NCI-H2107 (cell line): ENCODE measurements around the gene ERVFRD-1.
"Not testable (repeated sequence)": the region's sequence is repeated elsewhere in the genome, so short reads cannot be mapped to it uniquely, and the experiment has no call there.

Experiments used
- DNase-seq: peaks from one replicate; lab custom pipeline; 2025; lab: John Stamatoyannopoulos, UW

The ERVFRD-1 gene

DNA sequence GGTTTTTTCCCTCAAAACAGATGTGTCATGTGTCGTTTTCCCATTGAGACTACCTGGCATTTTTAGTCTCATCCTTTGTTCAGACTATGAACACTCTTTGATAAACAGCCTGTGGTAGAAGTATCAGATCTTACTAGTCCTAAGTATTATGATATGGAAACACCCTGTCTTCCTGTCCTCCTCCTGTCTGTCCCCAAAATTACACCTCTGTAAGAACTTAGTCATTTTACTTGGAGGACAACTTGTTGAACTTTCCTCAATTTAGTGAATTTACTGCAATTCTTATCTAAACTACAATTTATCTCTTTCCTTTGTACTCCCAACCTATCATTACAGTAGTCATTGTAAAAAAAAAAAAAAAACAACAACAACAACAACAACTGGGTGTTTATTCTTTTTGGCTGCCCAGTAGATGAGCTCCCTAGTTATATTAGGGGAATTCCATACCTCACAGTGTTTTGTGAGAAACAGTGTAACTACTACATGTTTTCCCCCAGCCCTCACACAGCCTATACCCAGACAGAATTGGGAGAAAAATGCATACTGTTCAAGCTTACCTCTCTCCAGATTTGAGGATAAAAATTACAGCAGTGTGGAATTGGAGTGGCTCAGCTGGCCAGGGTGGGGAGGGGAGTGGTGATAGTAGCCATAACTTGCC, 18.5 kb upstream of the ERVFRD-1 start:
- DNase-seq: no peak

DNA sequence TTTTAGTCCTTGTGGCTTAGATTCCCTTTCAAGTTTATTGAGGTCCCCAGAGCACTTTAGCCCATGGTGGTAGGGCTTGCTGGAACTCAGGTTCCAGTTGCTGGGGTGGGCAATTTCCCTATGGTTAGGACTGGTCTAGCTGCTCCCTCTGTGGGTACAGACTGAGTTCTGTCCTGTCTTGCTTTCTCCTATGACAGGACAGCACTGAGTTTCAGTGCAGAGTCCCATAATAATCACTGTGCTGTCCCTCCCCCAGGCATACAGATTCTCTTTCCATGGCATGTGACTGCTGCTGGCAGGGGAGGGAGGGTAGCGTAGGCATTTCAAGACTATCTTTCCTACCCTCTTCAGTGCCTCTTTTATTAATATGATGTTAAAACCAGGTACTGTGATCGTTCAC, 17.1 kb upstream of the ERVFRD-1 start:
- DNase-seq: no peak

DNA sequence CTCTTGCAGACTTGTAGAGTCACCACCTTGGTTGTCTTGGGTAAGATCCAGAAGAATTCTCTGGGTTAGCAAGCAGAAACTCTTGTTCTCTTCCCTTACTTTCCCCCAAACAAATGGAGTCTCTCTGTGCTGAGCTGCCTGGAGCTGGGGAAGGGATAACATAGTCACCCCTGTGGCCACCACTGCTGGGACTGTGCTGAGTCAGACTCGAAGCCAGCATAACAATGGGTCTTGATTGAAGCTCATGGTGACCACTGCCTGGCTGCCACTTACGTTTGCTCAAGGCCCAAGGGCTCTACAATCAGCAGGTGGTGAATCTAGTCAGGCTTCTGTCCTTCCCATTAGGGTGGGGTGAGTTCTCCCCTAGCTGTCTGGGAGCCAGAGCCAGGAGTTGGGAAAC, 15.4 kb upstream of the ERVFRD-1 start:
- DNase-seq: no peak

DNA sequence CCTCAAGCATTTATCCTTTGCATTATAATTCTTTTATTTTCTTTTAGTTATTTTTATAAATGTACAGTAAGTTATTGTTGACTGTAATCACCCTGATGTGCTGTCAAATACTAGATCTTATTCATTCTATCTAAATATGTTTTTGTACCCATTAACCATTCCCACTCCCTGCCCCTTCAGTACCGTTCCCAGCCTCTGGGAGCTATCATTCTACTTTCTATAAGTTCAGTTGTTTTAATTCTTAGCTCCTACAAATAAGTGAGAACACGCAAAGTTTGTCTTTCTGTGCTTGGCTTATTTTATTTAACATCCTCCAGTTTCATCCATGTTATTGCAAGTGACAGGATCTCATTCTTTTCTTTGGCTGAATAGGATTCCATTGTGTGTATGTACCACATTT, 12.5 kb upstream of the ERVFRD-1 start:
- DNase-seq: no peak

DNA sequence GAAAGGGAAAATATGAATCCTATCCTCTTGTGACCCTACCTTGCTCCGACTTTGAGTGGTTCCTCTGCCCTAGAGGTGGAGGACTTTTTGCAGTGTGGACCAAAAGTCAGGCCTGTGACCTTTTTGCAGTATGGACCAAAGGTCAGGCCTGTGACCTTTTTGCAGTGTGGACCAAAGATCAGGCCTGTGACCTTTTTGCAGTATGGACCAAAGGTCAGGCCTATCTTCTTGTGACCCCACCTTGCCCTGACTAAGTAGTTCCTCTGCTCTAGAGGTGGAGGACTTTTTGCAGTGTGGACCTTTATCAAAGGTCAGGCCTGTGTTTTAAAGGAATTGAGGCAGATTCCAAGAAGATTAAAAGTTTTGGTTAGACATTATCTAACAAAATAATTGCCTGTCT, 10.9 kb upstream of the ERVFRD-1 start:
- no peak for DNase-seq

DNA sequence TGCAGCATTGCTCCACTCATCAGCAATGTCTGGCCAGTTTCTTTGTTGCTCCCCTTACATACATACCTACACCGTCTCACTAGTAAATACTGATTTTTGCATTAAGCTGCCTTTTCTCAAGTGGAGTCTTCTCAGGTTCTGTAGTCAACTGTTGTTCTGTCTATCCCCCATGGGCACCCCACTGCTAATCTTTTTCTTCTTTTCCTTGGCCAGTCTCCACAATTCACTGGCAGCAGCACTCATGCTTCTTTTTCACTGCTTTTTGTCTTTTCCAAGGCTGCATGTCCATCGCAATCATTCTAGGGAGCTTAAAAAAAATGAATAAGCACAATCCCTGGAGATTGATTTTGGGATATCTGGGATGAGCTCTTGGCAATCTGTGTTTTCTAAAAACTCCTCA, 10.3 kb upstream of the ERVFRD-1 start:
- no peak for DNase-seq

DNA sequence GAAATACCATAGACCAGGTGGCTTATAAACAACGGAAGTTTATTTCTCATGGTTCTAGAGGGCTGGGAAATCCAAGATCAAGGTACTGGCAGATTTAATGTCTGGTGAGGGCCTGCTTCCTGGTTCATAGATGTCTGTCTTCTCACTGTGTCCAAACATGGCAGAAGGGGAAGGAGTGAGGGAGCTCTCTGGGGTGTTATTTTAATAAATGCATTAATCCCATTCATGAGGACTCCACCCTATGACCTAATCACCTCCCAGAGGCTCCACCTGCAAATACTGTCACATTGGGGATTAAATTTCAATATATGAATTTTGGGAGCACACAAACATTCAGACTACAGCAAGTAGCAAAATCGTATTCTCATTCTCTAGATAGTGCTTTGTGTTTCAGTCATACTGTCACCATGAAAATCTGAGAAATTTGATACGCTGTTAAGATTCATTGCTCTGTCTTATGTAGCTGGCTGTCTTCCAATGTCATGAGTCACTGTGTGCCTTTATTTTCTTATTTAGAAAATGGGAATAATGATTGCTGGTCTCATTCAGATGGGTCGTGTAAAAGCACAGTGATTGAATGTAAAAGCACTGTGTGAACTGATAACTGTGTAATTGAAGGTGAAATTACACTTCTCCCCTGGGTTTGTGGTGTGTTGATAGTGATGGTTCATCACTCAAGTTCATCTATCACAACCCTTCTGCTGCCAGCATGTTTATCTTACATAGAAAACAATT, 8.9 kb upstream of the ERVFRD-1 start:
- no peak for DNase-seq

DNA sequence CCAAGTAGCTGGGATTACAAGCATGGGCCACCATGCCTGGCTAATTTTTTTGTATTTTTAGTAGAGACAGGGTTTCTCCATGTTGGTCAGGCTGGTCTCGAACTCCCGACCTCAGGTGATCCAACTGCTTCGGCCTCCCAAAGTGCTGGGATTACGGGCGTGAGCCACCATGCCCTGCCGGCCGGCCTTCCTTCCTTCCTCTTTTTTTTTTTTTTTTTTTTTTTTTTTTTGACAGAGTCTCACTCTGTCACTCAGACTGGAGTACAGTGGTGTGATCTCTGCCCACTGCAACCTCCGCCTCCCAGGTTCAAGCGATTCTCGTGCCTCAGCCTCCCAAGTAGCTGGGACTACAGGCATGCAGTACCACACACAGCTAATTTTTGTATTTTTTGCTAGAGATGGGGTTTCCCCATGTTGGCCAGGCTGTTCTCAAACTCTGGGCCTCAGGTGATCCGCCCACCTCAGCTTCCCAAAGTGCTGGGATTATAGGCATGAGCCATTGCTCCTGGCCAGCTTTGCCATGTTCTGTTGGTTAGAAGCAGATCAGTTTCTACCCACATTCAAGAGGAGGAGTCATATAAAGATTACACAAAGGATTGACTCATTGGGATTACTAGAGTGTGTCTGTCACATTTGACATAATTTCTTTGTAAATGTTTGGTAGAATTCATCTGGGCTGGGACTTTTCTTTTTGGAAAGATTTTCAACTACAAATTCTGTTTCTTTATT, 4.4 kb upstream of the ERVFRD-1 start:
- DNase-seq: not testable (repeated sequence)

DNA sequence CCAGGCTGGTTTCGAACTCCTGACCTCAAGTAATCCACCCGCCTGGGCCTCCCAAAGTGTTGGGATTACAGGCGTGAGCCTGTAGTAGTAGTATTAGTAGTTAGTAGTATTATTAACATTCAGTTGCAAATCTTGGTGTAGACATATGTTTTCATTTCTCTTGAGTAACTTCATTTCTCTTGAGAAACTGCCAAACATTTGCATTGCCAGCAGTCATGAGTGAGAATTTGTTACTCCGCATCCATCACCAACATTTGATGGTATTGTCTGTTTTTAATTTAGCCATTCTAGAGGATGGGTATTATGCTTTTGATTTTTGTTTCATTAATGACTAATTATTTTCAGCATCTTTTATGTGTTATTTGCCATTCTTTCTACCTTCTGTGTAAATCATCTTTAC, 1.5 kb upstream of the ERVFRD-1 start:
- no peak for DNase-seq

DNA sequence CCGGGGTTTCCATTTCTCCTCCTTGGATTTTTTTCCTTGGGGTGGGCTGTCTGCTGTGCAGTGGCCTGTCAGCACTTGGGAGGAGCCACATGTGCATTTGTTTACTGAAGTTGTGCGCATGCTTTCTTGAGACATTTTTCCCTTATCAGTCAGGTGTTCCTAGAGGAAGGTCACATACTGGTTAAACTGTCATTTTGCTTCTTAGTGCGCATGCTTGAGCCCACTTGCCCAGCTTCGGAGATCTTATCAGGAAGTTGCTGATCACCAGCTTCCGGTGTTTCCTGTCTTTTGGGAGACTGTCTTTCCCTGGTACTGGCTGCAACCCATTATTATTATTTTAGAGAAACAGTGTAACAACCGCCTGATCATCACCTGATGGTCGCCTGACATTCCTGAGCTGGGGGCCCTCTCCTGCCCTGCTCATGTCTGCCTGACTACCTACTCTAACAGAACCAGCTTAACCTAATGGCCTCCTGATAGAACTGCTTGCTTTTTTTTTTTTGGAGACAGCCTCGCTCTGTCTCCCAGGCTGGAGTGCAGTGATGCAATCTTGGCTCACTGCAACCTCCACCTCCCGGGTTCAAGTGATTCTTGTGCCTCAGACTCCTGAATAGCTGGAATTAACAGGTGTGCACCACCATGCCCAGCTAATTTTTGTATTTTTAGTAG, 378 bp upstream of the ERVFRD-1 start:
- no peak for DNase-seq

DNA sequence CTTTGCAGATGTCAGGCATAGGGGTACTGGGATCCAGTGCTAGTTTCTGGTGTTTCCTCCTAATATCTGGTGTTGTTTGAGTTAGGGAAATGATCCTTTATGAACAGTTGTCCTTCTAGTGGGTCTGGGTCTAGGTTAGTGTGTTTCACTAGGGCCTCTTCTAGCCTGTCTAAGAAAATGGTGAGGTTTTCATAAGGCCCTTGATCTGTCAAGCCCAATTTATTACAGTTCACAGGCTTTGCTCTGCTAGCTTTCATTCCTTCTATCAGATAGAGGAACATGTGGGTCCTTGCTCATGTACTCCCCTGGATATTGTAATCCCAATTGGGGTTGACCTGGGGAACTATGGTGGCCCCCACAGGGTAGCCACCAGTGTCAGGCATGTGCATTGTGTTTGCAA, 2.8 kb downstream of the ERVFRD-1 start:
- no peak for DNase-seq

DNA sequence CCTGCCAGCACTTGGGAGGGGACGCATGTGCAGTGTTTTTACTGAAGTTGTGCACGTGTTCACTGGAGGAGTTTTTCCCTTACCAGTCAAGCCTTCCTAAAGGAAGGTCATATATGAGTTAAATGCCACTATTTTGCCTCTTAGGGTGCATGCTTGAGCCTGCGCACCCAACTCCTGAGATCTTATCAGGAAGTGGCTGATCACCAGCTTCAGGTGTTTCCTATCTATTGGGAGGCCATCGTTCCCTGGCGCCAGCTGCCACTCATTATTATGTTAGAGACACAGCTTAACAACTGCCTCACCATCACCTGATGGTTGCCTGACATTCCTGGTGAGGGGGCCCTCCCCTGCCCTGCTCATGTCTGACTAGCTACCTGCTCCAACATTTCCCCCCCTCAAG, 8.5 kb downstream of the ERVFRD-1 start:
- no peak for DNase-seq

DNA sequence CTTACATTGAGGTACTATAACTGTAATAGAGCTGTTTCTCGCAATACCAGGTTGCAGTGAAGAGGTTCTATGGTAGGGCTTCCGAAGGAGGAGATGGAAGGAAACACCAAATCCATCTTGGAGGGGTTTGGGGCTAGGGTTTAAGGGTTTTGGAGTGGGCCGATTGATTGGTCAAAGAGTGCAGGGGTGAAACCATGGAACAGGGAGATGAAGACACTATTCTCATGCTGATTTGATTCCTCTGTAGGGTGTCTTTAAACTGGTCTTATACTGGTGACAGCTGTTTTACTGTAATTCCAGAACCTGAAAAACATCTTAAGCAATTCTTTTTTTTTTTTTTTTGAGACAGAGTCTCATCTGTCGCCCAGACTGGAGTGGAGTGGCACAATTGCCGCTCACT, 10.1 kb downstream of the ERVFRD-1 start:
- no peak for DNase-seq

DNA sequence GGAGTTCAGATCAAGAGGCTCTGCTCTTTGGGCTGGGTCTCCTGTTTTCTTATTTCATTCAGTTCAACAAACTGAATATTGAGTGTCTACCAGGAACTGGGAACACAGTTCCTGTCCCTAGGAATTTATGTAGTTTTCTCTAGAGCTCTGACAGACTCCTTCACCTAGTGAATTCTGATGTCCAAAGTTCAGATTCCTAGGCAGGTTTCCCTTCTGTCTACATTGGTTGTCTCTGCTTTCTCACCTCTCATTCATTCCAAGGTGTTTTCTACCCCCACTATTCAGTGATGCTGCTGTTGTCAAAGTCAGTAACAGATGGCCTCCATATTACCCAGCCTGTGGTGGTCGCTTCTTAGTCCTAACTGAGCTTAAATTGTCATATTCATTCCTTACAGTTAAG, 13.5 kb downstream of the ERVFRD-1 start:
- no peak for DNase-seq

DNA sequence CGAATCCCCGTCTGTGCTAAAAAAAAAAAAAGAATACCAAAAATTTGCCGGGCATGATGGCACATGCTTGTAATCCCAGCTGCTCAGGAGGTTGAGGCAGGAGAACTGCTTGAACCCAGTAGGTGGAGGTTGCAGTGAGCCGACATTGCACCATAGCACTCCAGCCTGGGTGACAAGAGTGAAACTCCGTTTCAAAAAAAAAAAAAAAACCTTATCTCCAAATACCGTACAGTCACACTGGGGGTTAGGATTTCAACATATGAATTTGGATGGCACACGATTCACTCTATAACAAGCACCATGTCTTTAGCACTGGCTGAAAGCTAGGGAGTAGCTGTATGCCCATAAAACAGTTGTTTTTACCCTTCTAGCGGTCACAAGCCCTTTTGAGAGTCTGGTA, 14.0 kb downstream of the ERVFRD-1 start:
- DNase-seq: no peak

DNA sequence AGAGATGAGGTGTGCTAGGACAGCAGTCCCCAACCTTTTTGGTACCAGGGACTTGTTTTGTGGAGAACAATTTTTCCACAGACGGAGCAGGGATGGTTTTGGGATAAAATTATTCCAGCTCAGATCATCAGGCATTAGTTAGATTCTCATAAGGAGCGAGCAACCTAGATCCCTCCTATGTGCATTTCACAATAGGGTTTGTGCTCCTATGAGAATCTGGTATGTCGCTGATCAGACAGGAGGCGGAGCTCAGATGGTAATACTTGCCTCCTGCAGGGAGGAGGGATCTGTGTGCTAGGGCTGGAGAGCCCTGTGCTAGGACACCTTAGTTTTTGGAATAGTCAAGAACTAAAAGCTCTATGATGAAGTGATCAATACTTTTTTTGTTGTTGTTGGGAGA, 15.4 kb downstream of the ERVFRD-1 start:
- no peak for DNase-seq

DNA sequence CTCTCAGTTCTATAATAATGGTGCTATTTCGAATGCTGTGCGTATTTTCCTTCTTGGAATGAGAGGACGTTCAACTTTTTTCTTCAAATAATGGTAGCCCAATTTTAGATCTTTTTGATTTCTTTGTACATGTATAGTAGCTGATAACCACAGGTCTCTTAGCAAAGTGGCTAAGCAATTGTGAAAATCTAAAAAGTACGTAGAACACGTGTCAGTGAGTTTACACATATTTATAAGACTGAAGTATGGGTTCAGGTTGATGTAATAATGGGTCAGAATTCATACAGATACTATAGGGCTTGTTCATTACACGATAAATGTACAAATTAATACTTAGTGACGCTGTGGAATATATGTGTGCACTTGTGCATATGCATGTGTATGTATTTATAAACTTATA, 16.6 kb downstream of the ERVFRD-1 start:
- no peak for DNase-seq

DNA sequence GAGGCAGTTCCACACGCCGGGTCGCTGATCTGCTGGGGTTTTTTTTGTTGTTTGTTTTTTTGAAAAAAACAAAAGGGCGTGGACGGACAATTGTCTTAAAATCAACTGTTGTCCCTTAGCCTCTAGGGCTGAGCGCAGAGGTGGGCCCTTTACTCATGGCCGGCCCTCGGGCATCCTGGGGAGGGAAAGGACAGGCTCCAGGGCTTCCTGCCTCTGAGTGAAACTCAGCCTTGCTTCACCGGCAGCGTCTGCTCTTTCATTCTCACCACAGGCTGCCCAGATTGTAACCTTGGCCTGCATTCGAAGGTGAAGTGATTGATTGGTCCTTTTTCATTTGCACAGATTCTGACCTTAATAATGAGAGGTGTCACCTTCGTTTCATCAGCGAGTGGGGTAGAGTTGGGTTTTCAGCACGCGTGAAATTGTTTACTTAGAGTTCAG, 17.1 kb downstream of the ERVFRD-1 start:
- DNase-seq: no peak

DNA sequence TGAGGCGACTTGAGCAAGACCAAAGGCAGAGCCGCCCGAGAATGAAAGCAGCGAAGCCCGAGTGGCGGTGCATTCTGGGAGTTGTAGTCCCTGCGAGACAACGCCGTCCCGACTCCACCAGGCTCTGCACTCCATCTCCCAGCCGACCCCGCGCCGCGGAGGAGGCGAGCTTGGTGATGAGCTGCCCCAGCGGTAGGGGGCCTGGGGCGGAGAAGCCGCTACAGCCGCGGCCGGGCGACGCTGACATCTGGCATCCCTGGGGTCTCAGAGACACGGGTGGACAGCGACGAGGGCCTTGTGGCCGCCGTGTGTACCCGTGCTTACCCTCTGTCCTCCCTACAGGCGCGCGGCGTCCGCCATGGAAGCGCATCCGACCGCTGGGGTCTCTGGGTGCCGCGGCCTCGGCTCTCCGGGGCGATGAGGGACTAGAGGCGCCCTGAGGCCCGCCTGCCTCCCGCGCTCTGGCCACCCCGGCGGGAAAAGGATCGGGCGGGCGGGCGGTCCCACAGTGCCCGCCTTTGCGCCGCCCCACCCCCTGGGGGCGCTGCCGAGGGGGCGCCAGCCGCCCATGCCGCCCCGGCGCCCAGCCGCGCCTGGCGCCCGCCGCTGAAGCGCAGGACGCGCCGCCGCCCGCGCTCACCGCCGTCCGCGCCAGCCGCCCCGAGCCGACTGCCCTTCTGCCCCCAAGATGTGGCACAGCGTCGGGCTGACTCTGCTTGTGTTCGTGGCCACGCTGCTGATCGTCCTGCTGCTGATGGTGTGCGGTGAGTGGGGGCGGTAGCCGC, 17.7 kb downstream of the ERVFRD-1 start, which contains the start of gene SMIM13:
Gene SMIM13, plus strand, starts transcription at position 209 of the 785 bp plus-strand sequence. Its CDS starts 480 bp downstream, at position 689.
- peak; percentile 87 for DNase-seq

DNA sequence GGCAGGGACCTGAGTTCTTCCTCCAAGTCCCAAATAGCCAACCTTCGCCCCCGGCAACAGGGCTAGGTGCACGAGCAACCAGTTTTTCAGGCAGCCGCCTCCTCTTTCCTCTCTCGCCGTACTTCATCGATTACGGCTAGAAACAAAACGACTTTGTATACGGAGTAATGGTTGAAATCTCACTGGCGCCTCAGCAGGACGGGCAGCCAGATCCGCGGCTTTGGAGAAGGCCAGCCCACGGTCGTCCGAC, 18.2 kb downstream of the ERVFRD-1 start:
- no peak for DNase-seq

DNA sequence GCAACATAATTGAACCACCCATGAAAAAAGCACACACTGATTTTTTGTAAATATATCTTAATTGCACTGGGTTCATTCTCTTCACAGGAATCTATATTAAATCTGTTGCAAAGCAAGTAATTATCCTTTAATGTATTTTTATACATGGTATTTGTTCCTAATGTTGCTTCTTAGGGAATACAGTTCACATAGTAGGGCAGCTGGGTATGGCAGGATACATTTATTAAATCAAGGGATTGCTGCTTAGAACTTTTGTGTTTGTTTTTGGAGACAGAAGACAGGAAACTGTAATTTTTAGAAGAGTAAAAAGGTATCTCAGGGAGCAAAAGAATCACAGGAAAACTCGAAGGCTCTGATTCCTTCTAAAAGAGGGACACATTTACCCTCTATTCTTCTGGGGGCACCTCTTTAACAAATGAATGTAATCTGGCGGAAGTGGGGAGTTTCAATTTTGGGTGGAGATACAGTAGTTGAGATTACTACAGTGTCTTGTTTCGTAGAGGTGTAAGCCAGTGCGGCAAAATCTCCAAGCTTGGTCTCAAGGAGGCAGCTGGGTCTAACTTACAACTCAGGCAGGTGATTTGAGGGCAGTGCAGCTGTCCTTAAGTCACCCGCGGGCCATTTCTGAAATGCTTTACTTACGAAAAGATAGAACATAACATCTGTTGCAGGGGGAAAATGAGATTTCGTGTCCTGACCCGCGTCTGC, 18.7 kb downstream of the ERVFRD-1 start:
- no peak for DNase-seq
